ENCODE measurements around the gene ANAPC16. TPM values are rescaled to one million over a fixed set of nuclear protein-coding genes. Genes with fewer than 3 reads are reported as not detected.
"Not testable (repeated sequence)": the region's sequence is repeated elsewhere in the genome, so short reads cannot be mapped to it uniquely, and the experiment has no call there.

Gene ANAPC16
- total RNA-seq, 2 donors from 2014 or later: 57.4 to 68.4 TPM

DNA sequence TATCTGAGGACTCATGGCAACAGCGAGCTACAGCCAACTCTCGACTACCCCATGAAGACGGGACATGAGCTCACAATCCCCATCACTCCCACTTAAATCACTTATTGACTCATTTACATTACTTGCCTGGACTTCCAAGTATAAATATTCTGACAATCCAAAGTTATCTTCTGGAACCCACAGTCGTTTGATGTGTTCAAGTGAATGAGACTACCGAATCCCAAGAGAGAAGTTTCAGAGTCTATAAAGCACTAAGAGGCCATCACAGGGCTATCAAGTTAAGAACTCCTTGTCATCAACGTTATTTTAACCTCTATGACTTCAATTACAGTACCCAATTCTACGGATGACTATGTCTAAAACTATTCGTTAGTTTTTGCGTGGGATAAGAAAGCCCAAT lies 11.5 kb upstream of the ANAPC16 start:
- no peaks in the 10 kb centered on the region for H3K4me1 Mint-ChIP-seq
- no peak for DNase-seq
- no peak overlapping the region for H3K9ac ChIP-seq (ENCODE audit: extremely low read depth, low read length, poor library complexity, severe bottlenecking)
- H3K36me3 Mint-ChIP-seq (ENCODE audit: low read depth): peaks cover 42% of the 10 kb centered on the region
- H3K9me3 ChIP-seq (ENCODE audit: control insufficient read depth, low read length): no peaks in the 10 kb centered on the region
- H3K27me3 Mint-ChIP-seq (ENCODE audit: insufficient read depth): no peaks in the 10 kb centered on the region
- no peak overlapping the region for H3K27ac ChIP-seq (ENCODE audit: low read depth, low read length)
- H3K4me3 Mint-ChIP-seq: no peak overlapping the region
- H3K36me3 ChIP-seq (ENCODE audit: control insufficient read depth, insufficient read depth, low read length): peaks cover 26% of the 10 kb centered on the region
- H3K27ac Mint-ChIP-seq: no peak overlapping the region
- H3K27me3 ChIP-seq (ENCODE audit: control insufficient read depth, insufficient read depth, low read length, poor library complexity, severe bottlenecking): no peaks in the 10 kb centered on the region
- no peak overlapping the region for H3K4me3 ChIP-seq (ENCODE audit: low read length)
- no peaks in the 10 kb centered on the region for H3K4me1 ChIP-seq (ENCODE audit: control insufficient read depth, insufficient read depth, low read length)
- 91 to 93% methylated on average over 4 to 9 of the region's 9 CpGs for WGBS, 2 experiments (ENCODE audit: insufficient coverage in 1 of 2, insufficient read length in 1 of 2)
- TF ChIP-seq, protein P1, sequence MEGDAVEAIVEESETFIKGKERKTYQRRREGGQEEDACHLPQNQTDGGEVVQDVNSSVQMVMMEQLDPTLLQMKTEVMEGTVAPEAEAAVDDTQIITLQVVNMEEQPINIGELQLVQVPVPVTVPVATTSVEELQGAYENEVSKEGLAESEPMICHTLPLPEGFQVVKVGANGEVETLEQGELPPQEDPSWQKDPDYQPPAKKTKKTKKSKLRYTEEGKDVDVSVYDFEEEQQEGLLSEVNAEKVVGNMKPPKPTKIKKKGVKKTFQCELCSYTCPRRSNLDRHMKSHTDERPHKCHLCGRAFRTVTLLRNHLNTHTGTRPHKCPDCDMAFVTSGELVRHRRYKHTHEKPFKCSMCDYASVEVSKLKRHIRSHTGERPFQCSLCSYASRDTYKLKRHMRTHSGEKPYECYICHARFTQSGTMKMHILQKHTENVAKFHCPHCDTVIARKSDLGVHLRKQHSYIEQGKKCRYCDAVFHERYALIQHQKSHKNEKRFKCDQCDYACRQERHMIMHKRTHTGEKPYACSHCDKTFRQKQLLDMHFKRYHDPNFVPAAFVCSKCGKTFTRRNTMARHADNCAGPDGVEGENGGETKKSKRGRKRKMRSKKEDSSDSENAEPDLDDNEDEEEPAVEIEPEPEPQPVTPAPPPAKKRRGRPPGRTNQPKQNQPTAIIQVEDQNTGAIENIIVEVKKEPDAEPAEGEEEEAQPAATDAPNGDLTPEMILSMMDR (conservative IDR thresholded peaks at IDR 0.05): no peak
- no peaks in the 10 kb centered on the region for H3K9me3 Mint-ChIP-seq

DNA sequence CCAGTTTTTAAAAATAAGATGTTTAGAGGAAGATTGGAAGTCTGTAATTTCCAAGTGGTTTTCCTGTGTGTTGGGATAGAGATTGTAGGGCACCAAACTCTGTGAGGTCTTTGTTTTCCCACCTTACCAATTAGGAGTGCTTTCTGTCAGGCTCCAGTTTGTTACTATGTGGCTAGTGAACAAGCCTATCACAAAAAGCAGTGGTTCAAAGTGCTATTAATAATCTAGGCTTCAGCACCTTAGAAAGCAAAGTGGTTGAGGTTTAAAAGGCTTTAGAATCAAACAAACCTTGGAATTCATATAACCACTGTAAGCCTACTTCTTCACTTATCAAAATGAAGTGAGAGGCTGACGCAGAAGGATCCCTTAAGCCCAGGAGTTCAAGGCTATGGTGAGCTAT lies 11.1 kb upstream of the ANAPC16 start:
- no peaks in the 10 kb centered on the region for H3K27me3 ChIP-seq (ENCODE audit: control insufficient read depth, insufficient read depth, low read length, poor library complexity, severe bottlenecking)

GRCh38 chr10:72206511-72207229 lies 9.1 kb upstream of the ANAPC16 start:
- H3K36me3 ChIP-seq (ENCODE audit: control insufficient read depth, insufficient read depth, low read length): peaks cover 26% of the 10 kb centered on the region
- Mint-ChIP-seq H3K27ac (no peak overlapping the region), H3K4me1 (no peaks in the 10 kb centered on the region), H3K9me3 (no peaks in the 10 kb centered on the region), H3K4me3 (no peak overlapping the region), H3K27me3 (ENCODE audit: insufficient read depth) (no peaks in the 10 kb centered on the region), H3K36me3 (ENCODE audit: low read depth) (peaks cover 45% of the 10 kb centered on the region)
- no peaks in the 10 kb centered on the region for H3K27me3 ChIP-seq (ENCODE audit: control insufficient read depth, insufficient read depth, low read length, poor library complexity, severe bottlenecking)
- DNase-seq: no peak
- 95 to 96% methylated on average over 6 to 7 of the region's 7 CpGs for WGBS, 2 experiments (ENCODE audit: insufficient coverage in 1 of 2, insufficient read length in 1 of 2)
- H3K4me1 ChIP-seq (ENCODE audit: control insufficient read depth, insufficient read depth, low read length): no peaks in the 10 kb centered on the region
- TF ChIP-seq, protein P1 (conservative IDR thresholded peaks at IDR 0.05): no peak
- H3K9ac ChIP-seq (ENCODE audit: extremely low read depth, low read length, poor library complexity, severe bottlenecking): no peak overlapping the region
- H3K4me3 ChIP-seq (ENCODE audit: low read length): no peak overlapping the region
- H3K9me3 ChIP-seq (ENCODE audit: control insufficient read depth, low read length): no peaks in the 10 kb centered on the region
- H3K27ac ChIP-seq (ENCODE audit: low read depth, low read length): no peak overlapping the region

More for the DNA sequence above, 11.1 kb upstream of the ANAPC16 start:
- Mint-ChIP-seq H3K4me3 (no peak overlapping the region), H3K36me3 (ENCODE audit: low read depth) (peaks cover 38% of the 10 kb centered on the region), H3K9me3 (no peaks in the 10 kb centered on the region), H3K27ac (no peak overlapping the region), H3K4me1 (no peaks in the 10 kb centered on the region), H3K27me3 (ENCODE audit: insufficient read depth) (no peaks in the 10 kb centered on the region)
- no peak overlapping the region for H3K9ac ChIP-seq (ENCODE audit: extremely low read depth, low read length, poor library complexity, severe bottlenecking)
- WGBS, 2 experiments (ENCODE audit: insufficient coverage in 1 of 2, insufficient read length in 1 of 2): 97 to 100% methylated on average over 1 of the region's 1 CpG
- H3K4me3 ChIP-seq (ENCODE audit: low read length): no peak overlapping the region
- no peak overlapping the region for H3K27ac ChIP-seq (ENCODE audit: low read depth, low read length)
- DNase-seq: no peak
- TF ChIP-seq, protein P1 (conservative IDR thresholded peaks at IDR 0.05): no peak
- peaks cover 26% of the 10 kb centered on the region for H3K36me3 ChIP-seq (ENCODE audit: control insufficient read depth, insufficient read depth, low read length)
- no peaks in the 10 kb centered on the region for H3K9me3 ChIP-seq (ENCODE audit: control insufficient read depth, low read length)
- no peaks in the 10 kb centered on the region for H3K4me1 ChIP-seq (ENCODE audit: control insufficient read depth, insufficient read depth, low read length)

DNA sequence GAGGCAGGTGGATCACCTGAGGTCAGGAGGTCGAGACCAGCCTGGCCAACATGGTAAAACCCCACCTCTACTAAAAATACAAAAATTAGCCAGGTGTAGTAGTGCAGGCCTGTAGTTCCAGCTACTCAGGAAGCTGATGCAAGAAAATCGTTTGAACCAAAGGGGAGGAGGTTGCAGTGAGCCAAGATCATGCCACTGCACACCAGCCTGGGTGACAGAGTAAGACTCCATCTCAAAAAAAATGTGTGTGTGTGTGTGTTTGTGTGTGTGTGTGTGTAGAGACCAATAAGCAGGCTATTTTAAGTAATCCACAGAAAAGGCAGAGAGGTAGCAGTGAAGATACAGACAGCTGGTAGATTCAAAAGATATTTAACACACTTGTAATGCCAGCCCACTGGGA lies 7.3 kb upstream of the ANAPC16 start:
- H3K27ac ChIP-seq (ENCODE audit: low read depth, low read length): not testable (repeated sequence)

DNA sequence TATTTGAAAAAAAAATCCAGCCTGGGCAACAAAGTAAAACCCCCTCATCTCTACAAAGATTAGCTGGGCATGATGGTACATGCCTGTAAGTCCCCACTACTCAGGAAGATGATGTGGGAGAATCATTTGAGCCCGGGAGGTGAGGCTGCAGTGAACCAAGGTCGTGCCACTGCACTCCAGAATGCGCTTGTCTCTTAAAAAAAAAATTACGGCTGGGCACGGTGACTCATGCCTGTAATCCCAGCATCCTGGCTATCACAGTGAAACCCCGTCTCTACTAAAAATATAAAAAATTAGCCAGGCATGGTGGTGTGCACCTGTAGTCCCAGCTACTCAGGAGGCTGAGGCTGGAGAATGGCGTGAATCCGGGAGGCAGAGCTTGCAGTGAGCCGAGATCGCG lies 4.4 kb upstream of the ANAPC16 start:
- peaks cover 34% of the 10 kb centered on the region for H3K36me3 Mint-ChIP-seq (ENCODE audit: low read depth)
- H3K4me3 ChIP-seq (ENCODE audit: low read length); H3K27ac Mint-ChIP-seq; H3K27me3 Mint-ChIP-seq (ENCODE audit: insufficient read depth); H3K4me1 ChIP-seq (ENCODE audit: control insufficient read depth, insufficient read depth, low read length); H3K9ac ChIP-seq (ENCODE audit: extremely low read depth, low read length, poor library complexity, severe bottlenecking); H3K4me3 Mint-ChIP-seq; DNase-seq; H3K27ac ChIP-seq (ENCODE audit: low read depth, low read length); H3K4me1 Mint-ChIP-seq; H3K9me3 ChIP-seq (ENCODE audit: control insufficient read depth, low read length); H3K27me3 ChIP-seq (ENCODE audit: control insufficient read depth, insufficient read depth, low read length, poor library complexity, severe bottlenecking); H3K9me3 Mint-ChIP-seq: not testable (repeated sequence)
- WGBS, 2 experiments (ENCODE audit: insufficient coverage in 1 of 2, insufficient read length in 1 of 2): 93 to 96% methylated on average over 8 to 11 of the region's 11 CpGs
- H3K36me3 ChIP-seq (ENCODE audit: control insufficient read depth, insufficient read depth, low read length): peaks cover 16% of the 10 kb centered on the region

More for the DNA sequence above, 7.3 kb upstream of the ANAPC16 start:
- H3K4me1 Mint-ChIP-seq; H3K9me3 ChIP-seq (ENCODE audit: control insufficient read depth, low read length); H3K4me3 Mint-ChIP-seq; DNase-seq; H3K27me3 ChIP-seq (ENCODE audit: control insufficient read depth, insufficient read depth, low read length, poor library complexity, severe bottlenecking); H3K27me3 Mint-ChIP-seq (ENCODE audit: insufficient read depth); H3K4me3 ChIP-seq (ENCODE audit: low read length); H3K9me3 Mint-ChIP-seq; H3K27ac Mint-ChIP-seq; H3K4me1 ChIP-seq (ENCODE audit: control insufficient read depth, insufficient read depth, low read length); H3K9ac ChIP-seq (ENCODE audit: extremely low read depth, low read length, poor library complexity, severe bottlenecking): not testable (repeated sequence)
- H3K36me3 Mint-ChIP-seq (ENCODE audit: low read depth): peaks cover 40% of the 10 kb centered on the region
- peaks cover 16% of the 10 kb centered on the region for H3K36me3 ChIP-seq (ENCODE audit: control insufficient read depth, insufficient read depth, low read length)
- WGBS, 2 experiments (ENCODE audit: insufficient coverage in 1 of 2, insufficient read length in 1 of 2): 60 to 86% methylated on average over 1 to 2 of the region's 2 CpGs

Measured in endodermal cell (in vitro differentiated cells).